ENCODE measurements around the gene OR9Q1. TPM values are rescaled to one million over a fixed set of nuclear protein-coding genes. Genes with fewer than 3 reads are reported as not detected.

The OR9Q1 gene
- polyA plus RNA-seq, 1 donor (not counting 4 experiments of a cell fraction or from before 2014, with no cell fraction given), result not detected

- no peak overlapping the region for H3K4me2 ChIP-seq (ENCODE audit: control insufficient read depth, extremely low read depth, insufficient read depth, low read depth, low read length)
- no peaks in the 10 kb centered on the region for H3K27me3 ChIP-seq (ENCODE audit: control insufficient read depth, extremely low read depth, insufficient read depth, low read length)
- no peaks in the 10 kb centered on the region for H4K20me1 ChIP-seq (ENCODE audit: control insufficient read depth, extremely low read depth, insufficient read depth, low read length)
- no peaks in the 10 kb centered on the region for H3K4me1 ChIP-seq (ENCODE audit: control insufficient read depth, extremely low read depth, insufficient read depth, low read length)
- no peaks in the 10 kb centered on the region for H3K9me1 ChIP-seq (ENCODE audit: control insufficient read depth, extremely low read depth, insufficient read depth, low read length)
- H3K9me3 ChIP-seq (ENCODE audit: control insufficient read depth, low read depth, low read length), result no peaks in the 10 kb centered on the region
- no peak overlapping the region for H2AFZ ChIP-seq (ENCODE audit: control insufficient read depth, low read length)
- H3K9ac ChIP-seq (ENCODE audit: control insufficient read depth, extremely low read depth, insufficient read depth, low read length), result no peak overlapping the region
- FAIRE-seq (no peak), DNase-seq (ENCODE audit: low read depth, low spot score) (no peak)
- no peak overlapping the region for H3K4me3 ChIP-seq (ENCODE audit: control insufficient read depth in 2 of 3, extremely low read depth in 1 of 3, insufficient read depth in 2 of 3, low read depth in 1 of 3, low read length in 3 of 3)
- H3K79me2 ChIP-seq (ENCODE audit: control insufficient read depth, insufficient read depth, low read length), result no peaks in the 10 kb centered on the region
- no peak overlapping the region for H3K27ac ChIP-seq (ENCODE audit: control insufficient read depth, insufficient read depth, low read length)
- TF ChIP-seq CTCF (optimal IDR thresholded peaks at IDR 0.05 in 1 of 3, IDR thresholded peaks at IDR 0.05 in 1 of 3, conservative IDR thresholded peaks at IDR 0.05 in 1 of 3; ENCODE audit: extremely low read depth in 1 of 3, insufficient read depth in 2 of 3, low read length in 3 of 3) (no peak), EZH2 (IDR thresholded peaks at IDR 0.05; ENCODE audit: low read length) (no peak)
- dilution Hi-C loops (cut with MboI; ENCODE audit: extremely low pct_ligation_motif_present, low sequenced_read_pairs), result no loop called here
- H3K36me3 ChIP-seq (ENCODE audit: control insufficient read depth in 2 of 2, extremely low read depth in 1 of 2, insufficient read depth in 2 of 2, low read length in 2 of 2), result no peaks in the 10 kb centered on the region
Measured at GRCh38 chr11:57978686-57979531, 44.8 kb upstream of the OR9Q1 start.

DNA sequence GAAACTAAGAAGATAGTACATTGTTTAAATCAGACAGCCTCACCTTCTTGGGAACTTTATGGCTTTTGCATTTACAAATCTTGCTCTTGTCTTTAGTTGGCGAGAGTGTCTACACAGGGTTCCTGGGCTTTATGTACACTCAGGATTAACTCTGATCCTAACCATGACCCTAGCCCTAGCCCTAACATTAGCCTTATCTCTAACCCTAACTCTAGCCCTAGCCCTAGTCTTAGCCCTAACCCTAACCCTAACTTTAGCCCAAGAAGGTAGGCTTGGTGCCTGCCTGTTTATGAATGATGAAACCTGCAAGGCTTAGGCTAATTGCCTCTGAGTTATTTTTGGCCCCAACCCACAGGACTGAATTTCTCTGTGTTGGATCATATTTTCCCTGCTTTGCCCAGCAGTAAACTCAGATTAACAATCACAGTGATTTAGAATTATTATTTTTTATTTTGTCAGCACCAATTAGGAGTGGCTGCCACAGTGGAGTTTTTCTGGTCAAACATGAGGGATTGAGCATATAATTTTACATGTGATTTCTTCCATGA, 44.1 kb upstream of the OR9Q1 start:
- H3K4me1 ChIP-seq (ENCODE audit: control insufficient read depth, extremely low read depth, insufficient read depth, low read length), result no peaks in the 10 kb centered on the region
- H4K20me1 ChIP-seq (ENCODE audit: control insufficient read depth, extremely low read depth, insufficient read depth, low read length), result no peaks in the 10 kb centered on the region
- TF ChIP-seq CTCF (optimal IDR thresholded peaks at IDR 0.05 in 1 of 3, IDR thresholded peaks at IDR 0.05 in 1 of 3, conservative IDR thresholded peaks at IDR 0.05 in 1 of 3; ENCODE audit: extremely low read depth in 1 of 3, insufficient read depth in 2 of 3, low read length in 3 of 3) (no peak), EZH2 (IDR thresholded peaks at IDR 0.05; ENCODE audit: low read length) (no peak)
- no peak overlapping the region for H3K4me3 ChIP-seq (ENCODE audit: control insufficient read depth in 2 of 3, extremely low read depth in 1 of 3, insufficient read depth in 2 of 3, low read depth in 1 of 3, low read length in 3 of 3)
- DNase-seq (ENCODE audit: low read depth, low spot score) (no peak), FAIRE-seq (no peak)
- H3K9me3 ChIP-seq (ENCODE audit: control insufficient read depth, low read depth, low read length), result no peaks in the 10 kb centered on the region
- H3K36me3 ChIP-seq (ENCODE audit: control insufficient read depth in 2 of 2, extremely low read depth in 1 of 2, insufficient read depth in 2 of 2, low read length in 2 of 2), result no peaks in the 10 kb centered on the region
- dilution Hi-C loops (cut with MboI; ENCODE audit: extremely low pct_ligation_motif_present, low sequenced_read_pairs), result no loop called here
- no peak overlapping the region for H3K9ac ChIP-seq (ENCODE audit: control insufficient read depth, extremely low read depth, insufficient read depth, low read length)
- no peaks in the 10 kb centered on the region for H3K27me3 ChIP-seq (ENCODE audit: control insufficient read depth, extremely low read depth, insufficient read depth, low read length)
- H3K27ac ChIP-seq (ENCODE audit: control insufficient read depth, insufficient read depth, low read length), result no peak overlapping the region
- H2AFZ ChIP-seq (ENCODE audit: control insufficient read depth, low read length), result no peak overlapping the region
- no peaks in the 10 kb centered on the region for H3K9me1 ChIP-seq (ENCODE audit: control insufficient read depth, extremely low read depth, insufficient read depth, low read length)
- H3K4me2 ChIP-seq (ENCODE audit: control insufficient read depth, extremely low read depth, insufficient read depth, low read depth, low read length), result no peak overlapping the region
- H3K79me2 ChIP-seq (ENCODE audit: control insufficient read depth, insufficient read depth, low read length), result no peaks in the 10 kb centered on the region

Data from keratinocyte (primary cell).